GM12865 (cell line): ENCODE results near the gene EPO.

Source experiments
- DNase-seq: peaks from one replicate; pipeline ENCODE4 v3.0.0; 2010; ENCODE audit warnings: low read depth
- H3K4me3 ChIP-seq: 2 replicates; pipeline ENCODE4 v1.5.1; 2011; ENCODE audit warnings: mild to moderate bottlenecking, low read depth, low read length, control low read depth
- CTCF ChIP-seq: IDR thresholded peaks from 2 replicates; pipeline ENCODE4 v1.5.1; 2011; ENCODE audit warnings: low read length, control low read depth, low read depth, inconsistent platforms; ENCODE audit not compliant: insufficient read depth; ENCODE audit errors: missing control alignments

The EPO gene

GRCh38 chr7:100687261-100687660, 33.0 kb upstream of the EPO start:
- H3K4me3 ChIP-seq, result no peak overlapping the region
- no peak for DNase-seq
- no peak for TF ChIP-seq CTCF

- no peak for DNase-seq
- no peak overlapping the region for H3K4me3 ChIP-seq
- TF ChIP-seq CTCF, result no peak
These were observed 32.4 kb upstream of the EPO start for GRCh38 chr7:100687751-100688300.

- no peak for TF ChIP-seq CTCF
- H3K4me3 ChIP-seq, result no peak overlapping the region
- DNase-seq, result no peak
These were observed 31.9 kb upstream of the EPO start for GRCh38 chr7:100688326-100688860.

GRCh38 chr7:100689230-100690135, 30.8 kb upstream of the EPO start:
- no peak overlapping the region for H3K4me3 ChIP-seq
- TF ChIP-seq CTCF, result no peak
- DNase-seq, result no peak

GRCh38 chr7:100691676-100692577, 28.3 kb upstream of the EPO start:
- peak; percentile 85 for TF ChIP-seq CTCF
- peak overlapping the region; percentile 90 for H3K4me3 ChIP-seq
- DNase-seq, result peak; percentile 82

- no peak for DNase-seq
- no peak for TF ChIP-seq CTCF
- peak overlapping the region; percentile 90 for H3K4me3 ChIP-seq
These were observed 27.7 kb upstream of the EPO start for GRCh38 chr7:100692578-100692961.
